Tibial nerve (tissue), 4 donors: Measurements from ENCODE around the gene PAPSS2. TPM values are rescaled to one million over a fixed set of nuclear protein-coding genes. Genes with fewer than 3 reads are reported as not detected.

Source experiments
- DNase-seq, 2 donors: peaks; one replicate each; pipeline ENCODE4 v3.0.0-alpha.2; 2019; ENCODE audit warnings: low spot score in 2 of 2
- H3K27ac ChIP-seq, 4 donors: fragments of 200-600 bp; sonication (generic) in 3 of 4; one replicate each; pipeline ENCODE4 v1.5.1; 2017 to 2019; ENCODE audit warnings: mild to moderate bottlenecking in 1 of 4
- H3K27me3 ChIP-seq, 2 donors: fragments of 200-600 bp; sonication (generic) in 1 of 2; one replicate each; pipeline versions ENCODE4 v1.5.1 to v1.6.0; 2017 to 2019
- H3K36me3 ChIP-seq, 3 donors: fragments of 200-600 bp; sonication (generic); one replicate each; pipeline ENCODE4 v1.5.1; 2018 to 2019
- H3K4me1 ChIP-seq, 4 donors: fragments of 200-600 bp; sonication (generic) in 3 of 4; one replicate each; pipeline ENCODE4 v1.5.1; 2017 to 2019
- H3K4me3 ChIP-seq, 4 donors: fragments of 200-600 bp; sonication (generic) in 3 of 4; one replicate each; pipeline ENCODE4 v1.5.1; 2017 to 2019; ENCODE audit warnings: mild to moderate bottlenecking in 1 of 4, moderate library complexity in 1 of 4
- H3K9me3 ChIP-seq, 4 donors: fragments of 200-600 bp; sonication (generic) in 3 of 4; one replicate each; pipeline ENCODE4 v1.5.1; 2017 to 2019
- EP300 ChIP-seq, 2 donors: sonication (generic); formaldehyde crosslinking; IDR thresholded peaks; one replicate each; pipeline ENCODE4 v1.6.1; 2017; ENCODE audit warnings: antibody characterized with exemption in 2 of 2, mild to moderate bottlenecking in 1 of 2
- POLR2A ChIP-seq, 2 donors: fragments of 450-650 bp; IDR thresholded peaks; one replicate each; pipeline ENCODE4 v1.6.1; 2017; ENCODE audit warnings: antibody characterized with exemption in 2 of 2, mild to moderate bottlenecking in 2 of 2, moderate library complexity in 2 of 2
- WGBS, 2 donors: methylation state at CpG; one replicate each; pipeline ENCODE4 v1.1.5; 2018; 5-methylcytosine and 5-hydroxymethylcytosine counted together
- total RNA-seq, 4 donors: library from RNA; depleted of rRNA; stranded (reverse); fragments of >200 nt; gene quantifications; one replicate each; pipeline ENCODE4 v1.1.0, GENCODE V29; 2016
- TF ChIP-seq, protein P1 (sequence below), 5 experiments: fragments of 200-600 bp in 3 of 5; fragments of 450-650 bp in 2 of 5; sonication (generic) in 3 of 5; IDR thresholded peaks; one replicate each; pipeline ENCODE4 v1.5.1; 2016 to 2019; ENCODE audit warnings: antibody characterized with exemption in 5 of 5, mild to moderate bottlenecking in 3 of 5, moderate library complexity in 2 of 5

The PAPSS2 gene
- total RNA-seq, 4 donors from 2014 or later: 11.6 to 32.8 (median 19.8) TPM

GRCh38 chr10:87775766-87776165 is 116.1 kb downstream of the PAPSS2 start:
- Histone ChIP-seq H3K9me3 (no peaks in the 10 kb centered on the region), H3K4me3 (no peak overlapping the region), H3K27me3 (no peaks in the 10 kb centered on the region), H3K27ac (no peak overlapping the region), H3K4me1 (no peaks in the 10 kb centered on the region), H3K36me3 (peaks cover 0 to 34% (median 0%) of the 10 kb centered on the region in 3 donors)
- DNase-seq: no peak
- TF ChIP-seq EP300 (IDR thresholded peaks at IDR 0.05) (no peak), POLR2A (IDR thresholded peaks at IDR 0.05) (no peak)
- TF ChIP-seq, protein P1, sequence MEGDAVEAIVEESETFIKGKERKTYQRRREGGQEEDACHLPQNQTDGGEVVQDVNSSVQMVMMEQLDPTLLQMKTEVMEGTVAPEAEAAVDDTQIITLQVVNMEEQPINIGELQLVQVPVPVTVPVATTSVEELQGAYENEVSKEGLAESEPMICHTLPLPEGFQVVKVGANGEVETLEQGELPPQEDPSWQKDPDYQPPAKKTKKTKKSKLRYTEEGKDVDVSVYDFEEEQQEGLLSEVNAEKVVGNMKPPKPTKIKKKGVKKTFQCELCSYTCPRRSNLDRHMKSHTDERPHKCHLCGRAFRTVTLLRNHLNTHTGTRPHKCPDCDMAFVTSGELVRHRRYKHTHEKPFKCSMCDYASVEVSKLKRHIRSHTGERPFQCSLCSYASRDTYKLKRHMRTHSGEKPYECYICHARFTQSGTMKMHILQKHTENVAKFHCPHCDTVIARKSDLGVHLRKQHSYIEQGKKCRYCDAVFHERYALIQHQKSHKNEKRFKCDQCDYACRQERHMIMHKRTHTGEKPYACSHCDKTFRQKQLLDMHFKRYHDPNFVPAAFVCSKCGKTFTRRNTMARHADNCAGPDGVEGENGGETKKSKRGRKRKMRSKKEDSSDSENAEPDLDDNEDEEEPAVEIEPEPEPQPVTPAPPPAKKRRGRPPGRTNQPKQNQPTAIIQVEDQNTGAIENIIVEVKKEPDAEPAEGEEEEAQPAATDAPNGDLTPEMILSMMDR (IDR thresholded peaks at IDR 0.05): no peak
- 73 to 74% methylated on average over 4 of the region's 4 CpGs for WGBS, 2 donors

DNA sequence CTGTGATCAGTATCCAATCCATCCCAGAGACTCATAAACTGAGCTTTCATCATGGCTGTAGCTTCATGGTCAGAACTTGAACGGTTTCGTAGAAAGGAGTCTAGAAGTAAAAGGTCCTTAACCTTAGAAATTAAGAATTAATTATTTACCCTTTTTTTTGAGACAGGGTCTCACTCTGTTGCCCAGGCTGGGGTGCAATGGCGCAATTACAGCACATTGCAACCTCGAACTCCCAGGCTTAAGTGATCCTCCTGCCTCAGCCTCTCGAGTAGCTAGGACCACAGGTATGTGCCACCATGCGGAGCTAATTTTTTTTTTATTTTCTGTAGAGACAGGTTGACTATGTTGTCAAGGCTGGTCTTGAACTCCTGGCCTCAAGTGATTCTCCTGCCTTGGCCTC is 116.7 kb downstream of the PAPSS2 start:
- no peaks in the 10 kb centered on the region for H3K27me3 ChIP-seq
- no peak overlapping the region for H3K27ac ChIP-seq
- H3K4me1 ChIP-seq: no peaks in the 10 kb centered on the region
- H3K36me3 ChIP-seq: peaks cover 0 to 36% (median 0%) of the 10 kb centered on the region in 3 donors
- WGBS, 2 donors: 97 to 98% methylated on average over 6 of the region's 6 CpGs
- H3K4me3 ChIP-seq: no peak overlapping the region
- TF ChIP-seq EP300 (IDR thresholded peaks at IDR 0.05) (no peak), POLR2A (IDR thresholded peaks at IDR 0.05) (no peak)
- TF ChIP-seq, protein P1 (IDR thresholded peaks at IDR 0.05): no peak
- H3K9me3 ChIP-seq: no peaks in the 10 kb centered on the region
- DNase-seq: no peak

DNA sequence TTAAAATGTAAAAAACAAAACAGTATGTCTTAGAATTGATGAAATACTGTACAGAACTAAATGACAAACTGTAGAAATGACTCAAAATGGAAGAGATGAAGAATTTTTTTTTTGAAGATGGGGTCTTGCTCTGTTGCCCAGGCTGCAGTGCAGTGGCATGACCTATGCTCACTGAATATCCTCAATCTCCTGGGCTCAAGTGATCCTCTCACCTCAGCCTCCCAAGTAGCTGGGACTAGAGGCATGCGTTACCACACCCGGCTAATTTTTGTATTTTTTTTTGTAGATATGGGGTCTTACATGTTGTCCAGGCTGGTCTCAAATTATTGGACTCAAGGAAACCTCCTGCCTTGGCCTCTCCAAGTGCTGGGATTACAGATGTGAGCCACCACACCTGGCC is 121.9 kb downstream of the PAPSS2 start:
- Histone ChIP-seq H3K4me3 (no peak overlapping the region), H3K4me1 (no peaks in the 10 kb centered on the region), H3K27me3 (no peaks in the 10 kb centered on the region), H3K9me3 (no peaks in the 10 kb centered on the region), H3K36me3 (peaks cover 0 to 42% (median 0%) of the 10 kb centered on the region in 3 donors), H3K27ac (no peak overlapping the region)
- 94 to 100% methylated on average over 2 of the region's 2 CpGs for WGBS, 2 donors
- DNase-seq: no peak
- TF ChIP-seq, protein P1 (IDR thresholded peaks at IDR 0.05): no peak
- TF ChIP-seq EP300 (IDR thresholded peaks at IDR 0.05) (no peak), POLR2A (IDR thresholded peaks at IDR 0.05) (no peak)

GRCh38 chr10:87782721-87783120 is 123.0 kb downstream of the PAPSS2 start:
- WGBS, 2 donors: 95 to 96% methylated on average over 6 of the region's 6 CpGs
- H3K36me3 ChIP-seq: peaks cover 0 to 47% (median 0%) of the 10 kb centered on the region in 3 donors
- TF ChIP-seq EP300 (IDR thresholded peaks at IDR 0.05) (no peak), POLR2A (IDR thresholded peaks at IDR 0.05) (no peak)
- TF ChIP-seq, protein P1 (IDR thresholded peaks at IDR 0.05): no peak

DNA sequence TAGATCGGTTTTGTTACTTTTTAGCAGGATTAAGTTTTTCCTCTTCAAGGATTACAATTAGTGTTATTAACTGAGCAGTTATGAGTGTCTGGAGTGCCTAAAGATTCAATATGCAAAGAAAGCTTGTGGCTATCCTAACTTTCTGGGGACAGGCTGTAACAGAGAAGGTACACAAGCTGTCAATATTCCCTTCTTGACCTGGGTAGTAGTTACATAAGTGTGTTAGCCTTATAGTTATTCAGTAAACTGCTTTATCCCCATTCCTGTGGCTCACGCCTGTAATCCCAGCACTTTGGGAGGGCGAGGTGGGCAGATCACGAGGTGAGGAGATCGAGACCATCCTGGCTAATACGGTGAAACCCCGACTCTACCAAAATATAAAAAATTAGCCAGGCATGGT is 126.7 kb downstream of the PAPSS2 start:
- H3K4me1 ChIP-seq: no peaks in the 10 kb centered on the region
- peaks cover 0 to 38% (median 0%) of the 10 kb centered on the region in 3 donors for H3K36me3 ChIP-seq
- H3K9me3 ChIP-seq: no peaks in the 10 kb centered on the region
- no peak for DNase-seq
- no peak overlapping the region for H3K27ac ChIP-seq
- H3K27me3 ChIP-seq: no peaks in the 10 kb centered on the region
- TF ChIP-seq EP300 (IDR thresholded peaks at IDR 0.05): no peak
- no peak for TF ChIP-seq POLR2A (IDR thresholded peaks at IDR 0.05)
- H3K4me3 ChIP-seq: no peak overlapping the region
- 97% methylated on average over 7 of the region's 7 CpGs for WGBS, 2 donors

More at GRCh38 chr10:87782721-87783120, 123.0 kb downstream of the PAPSS2 start:
- Histone ChIP-seq H3K4me3 (no peak overlapping the region), H3K4me1 (no peaks in the 10 kb centered on the region), H3K27ac (no peak overlapping the region), H3K27me3 (no peaks in the 10 kb centered on the region), H3K9me3 (no peaks in the 10 kb centered on the region)
- DNase-seq: no peak

DNA sequence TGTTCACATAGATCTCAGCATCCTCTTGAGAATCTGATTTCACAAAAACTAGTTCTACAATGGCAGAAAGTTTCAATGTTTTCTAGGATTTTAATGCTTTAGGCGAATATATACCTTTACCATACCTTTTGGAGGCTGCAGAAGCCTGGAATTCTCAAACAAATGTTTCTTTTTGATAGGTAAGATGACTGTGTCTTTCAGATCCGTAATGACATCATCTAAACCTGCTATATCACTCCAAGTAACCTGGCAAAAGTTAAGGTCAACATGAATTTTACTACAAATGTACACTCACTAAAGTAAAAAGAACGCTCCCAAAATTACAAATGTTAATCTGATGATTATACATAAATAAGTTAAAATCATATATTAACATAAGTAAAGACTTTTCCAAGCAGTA is 130.5 kb downstream of the PAPSS2 start:
- Histone ChIP-seq H3K4me1 (no peaks in the 10 kb centered on the region), H3K27me3 (no peaks in the 10 kb centered on the region), H3K27ac (no peak overlapping the region), H3K36me3 (peaks cover 0 to 28% (median 0%) of the 10 kb centered on the region in 3 donors), H3K4me3 (no peak overlapping the region), H3K9me3 (no peaks in the 10 kb centered on the region)
- no peak for DNase-seq
- TF ChIP-seq, protein P1 (IDR thresholded peaks at IDR 0.05): no peak
- TF ChIP-seq POLR2A (IDR thresholded peaks at IDR 0.05) (no peak), EP300 (IDR thresholded peaks at IDR 0.05) (no peak)
- WGBS, 2 donors: 92 to 94% methylated on average over 3 of the region's 3 CpGs
